ENCODE data around the gene ATXN10. TPM values are rescaled to one million over a fixed set of nuclear protein-coding genes. Genes with fewer than 3 reads are reported as not detected.

The ATXN10 gene
- total and polyA plus RNA-seq, 2 of the 8 experiments (the other 6 are each of a cell fraction or from before 2014, with no cell fraction given): 134 to 210 TPM

- Histone ChIP-seq H3K14ac (ENCODE audit: insufficient read length) (no peak overlapping the region), H3K4me1 (replicated peaks in 1 of 4; ENCODE audit: control insufficient read depth in 3 of 4, insufficient read depth in 4 of 4, low read length in 3 of 4) (peaks cover 2 to 23% (median 8%) of the 10 kb centered on the region in 4 experiments; a peak in 6 of 7 replicates), H2BK15ac (ENCODE audit: low read length) (no peak overlapping the region), H3K23ac (ENCODE audit: insufficient read length) (no peak overlapping the region), H2AFZ (ENCODE audit: low read length) (no peak overlapping the region), H4K5ac (ENCODE audit: insufficient read length, low read depth, low read length) (no peak overlapping the region), H3K23me2 (ENCODE audit: low read depth, low read length) (no peaks in the 10 kb centered on the region), H3K27me3 (replicated peaks in 1 of 4; ENCODE audit: control insufficient read depth in 3 of 4, extremely low read depth in 1 of 4, insufficient read depth in 3 of 4, low read length in 3 of 4) (no peaks in the 10 kb centered on the region), H2BK120ac (replicated peaks; ENCODE audit: low read depth, low read length) (no peak overlapping the region), H3K9ac (replicated peaks in 1 of 4; ENCODE audit: extremely low read depth in 1 of 4, low read depth in 3 of 4, low read length in 3 of 4) (no peak overlapping the region), H3K4ac (replicated peaks; ENCODE audit: insufficient read length, low read depth, low read length) (no peak overlapping the region), H3K9me3 (ENCODE audit: insufficient read depth in 2 of 2, low read depth in 1 of 2, low read length in 1 of 2) (no peaks in the 10 kb centered on the region), H2BK5ac (ENCODE audit: low read depth, low read length) (0 out of 2 replicates have a peak overlapping the region, but pooled peaks have one; percentile 19), H4K20me1 (replicated peaks in 1 of 2; ENCODE audit: control insufficient read depth in 1 of 2, insufficient read depth in 2 of 2, low read length in 2 of 2) (no peaks in the 10 kb centered on the region), H4K8ac (ENCODE audit: extremely low read depth, insufficient read depth, low read length) (no peak overlapping the region), H3K4me3 (ENCODE audit: extremely low read depth in 1 of 4, insufficient read depth in 2 of 4, low read depth in 3 of 4, low read length in 4 of 4) (no peak overlapping the region), H3K56ac (replicated peaks; ENCODE audit: insufficient read length, low read depth, low read length) (no peak overlapping the region), H3K79me1 (ENCODE audit: low read depth, low read length) (no peaks in the 10 kb centered on the region), H2AK5ac (ENCODE audit: low read depth, low read length) (peak overlapping the region; percentile 42; the same call in 1 of the 2 replicates), H3K27ac (ENCODE audit: low read depth, low read length) (peak overlapping the region; percentile 29; the same call in 1 of the 2 replicates), H3K36me3 (ENCODE audit: control insufficient read depth in 2 of 4, insufficient read depth in 4 of 4, low read length in 3 of 4) (no peaks in the 10 kb centered on the region; a peak in 1 of 8 replicates), H3K4me2 (ENCODE audit: insufficient read depth in 1 of 2, low read depth in 2 of 2, low read length in 2 of 2) (no peak overlapping the region), H3K18ac (ENCODE audit: extremely low read depth, low read length) (no peak overlapping the region), H2BK12ac (ENCODE audit: low read depth, low read length) (no peak overlapping the region), H2BK20ac (ENCODE audit: low read length) (no peak overlapping the region), H4K91ac (replicated peaks; ENCODE audit: insufficient read length, low read length) (no peak overlapping the region), H3K79me2 (ENCODE audit: control insufficient read depth in 1 of 2, insufficient read depth in 2 of 2, low read length in 2 of 2) (peaks cover 0 to 27% of the 10 kb centered on the region in 2 experiments; a peak in 1 of 4 replicates)
- POLR2A ChIA-PET (ENCODE audit: partially characterized antibody): interaction anchor here (1.0 to 1.2 kb wide), 2 partner anchors 11 to 13 kb away, joined by 3 to 4 read pairs; no protein-coding TSS in a partner anchor
- FAIRE-seq (no peak), DNase-seq (ENCODE audit: low read depth in 1 of 2, low spot score in 2 of 2) (no peak)
- TF ChIP-seq CTBP2 (IDR thresholded peaks at IDR 0.05; ENCODE audit: borderline replicate concordance, insufficient read depth, insufficient read length, low read length) (no peak), RNF2 (IDR thresholded peaks at IDR 0.05; ENCODE audit: borderline replicate concordance, low read depth, low read length, missing control alignments, poor library complexity, severe bottlenecking) (no peak), SIN3A (conservative IDR thresholded peaks at IDR 0.05 in 1 of 2, IDR thresholded peaks at IDR 0.05 in 1 of 2; ENCODE audit: low read depth in 1 of 2, low read length in 2 of 2) (no peak), GABPA (IDR thresholded peaks at IDR 0.05; ENCODE audit: borderline replicate concordance, insufficient read depth, low read length) (no peak), SUZ12 (IDR thresholded peaks at IDR 0.05; ENCODE audit: low read length) (no peak)
- WGBS, 2 experiments (ENCODE audit: extremely low coverage in 1 of 2, insufficient coverage in 1 of 2, insufficient read length in 1 of 2, insufficient replicate concordance in 2 of 2, low coverage in 1 of 2, low lambda C conversion rate in 2 of 2, missing lambda C conversion rate in 1 of 2): 67% methylated on average over 4 of the region's 4 CpGs; no CpG with 5 or more reads in 1 of the 2 experiments
- CTCF ChIA-PET (ENCODE audit: partially characterized antibody): interaction anchor here (0.6 to 1.5 kb wide), 6 partner anchors 12 to 1661 kb away, joined by 3 to 6 read pairs (median 3); no protein-coding TSS in a partner anchor
Observed at GRCh38 chr22:45770506-45770905, 98.9 kb downstream of the ATXN10 start.

Measured in H1 (cell line).